ENCODE data around the gene GLDN.

DNA sequence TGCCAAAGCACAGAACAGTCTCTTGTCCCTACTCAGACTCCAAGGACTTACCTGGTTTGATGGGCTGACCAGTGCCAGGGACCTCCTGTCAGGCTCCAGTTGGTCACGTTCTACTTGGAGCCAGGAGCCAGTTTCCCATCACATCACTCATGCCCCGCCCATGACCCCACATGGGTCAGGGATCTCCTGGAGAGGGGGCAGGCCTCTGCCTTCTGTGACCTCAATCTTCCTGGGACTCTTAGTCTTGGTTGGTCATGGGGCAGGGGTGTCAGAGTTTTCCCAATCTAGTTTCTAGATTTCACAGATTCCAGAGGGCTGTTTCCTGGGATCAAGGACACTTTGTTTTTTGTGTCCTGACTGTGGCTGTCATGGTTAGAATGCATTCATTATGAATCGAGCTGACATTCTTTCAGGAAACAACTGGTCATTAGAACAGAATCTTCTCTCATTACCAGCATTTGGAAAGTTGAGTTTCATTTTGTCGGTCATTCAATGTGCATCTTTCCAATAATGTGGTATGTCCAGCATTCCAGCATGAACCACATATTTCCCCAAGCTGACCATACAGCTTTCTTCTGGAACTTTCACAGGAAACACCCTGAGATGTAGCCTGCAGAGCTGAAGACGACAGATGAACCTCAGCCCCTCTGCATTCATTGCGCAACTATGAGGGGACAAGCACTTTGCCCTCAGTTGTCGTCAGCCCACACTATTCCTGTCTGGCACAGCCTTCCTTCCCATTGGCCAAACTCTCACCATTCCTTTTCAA, 22.9 kb upstream of the GLDN start:
- TF ChIP-seq, protein P1, sequence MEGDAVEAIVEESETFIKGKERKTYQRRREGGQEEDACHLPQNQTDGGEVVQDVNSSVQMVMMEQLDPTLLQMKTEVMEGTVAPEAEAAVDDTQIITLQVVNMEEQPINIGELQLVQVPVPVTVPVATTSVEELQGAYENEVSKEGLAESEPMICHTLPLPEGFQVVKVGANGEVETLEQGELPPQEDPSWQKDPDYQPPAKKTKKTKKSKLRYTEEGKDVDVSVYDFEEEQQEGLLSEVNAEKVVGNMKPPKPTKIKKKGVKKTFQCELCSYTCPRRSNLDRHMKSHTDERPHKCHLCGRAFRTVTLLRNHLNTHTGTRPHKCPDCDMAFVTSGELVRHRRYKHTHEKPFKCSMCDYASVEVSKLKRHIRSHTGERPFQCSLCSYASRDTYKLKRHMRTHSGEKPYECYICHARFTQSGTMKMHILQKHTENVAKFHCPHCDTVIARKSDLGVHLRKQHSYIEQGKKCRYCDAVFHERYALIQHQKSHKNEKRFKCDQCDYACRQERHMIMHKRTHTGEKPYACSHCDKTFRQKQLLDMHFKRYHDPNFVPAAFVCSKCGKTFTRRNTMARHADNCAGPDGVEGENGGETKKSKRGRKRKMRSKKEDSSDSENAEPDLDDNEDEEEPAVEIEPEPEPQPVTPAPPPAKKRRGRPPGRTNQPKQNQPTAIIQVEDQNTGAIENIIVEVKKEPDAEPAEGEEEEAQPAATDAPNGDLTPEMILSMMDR (IDR thresholded peaks at IDR 0.05) = no peak
- TF ChIP-seq POLR2A (IDR thresholded peaks at IDR 0.05) = no peak
